Muscle of leg (tissue), 11 donors: ENCODE data around the gene HOXB7. TPM values are rescaled to one million over a fixed set of nuclear protein-coding genes. Genes with fewer than 3 reads are reported as not detected.

Source experiments
- DNase-seq: peaks from one replicate; pipeline ENCODE4 v3.0.0; 2013
- H3K27ac ChIP-seq: one replicate; pipeline ENCODE4 v1.5.1; 2013; ENCODE audit warnings: mild to moderate bottlenecking, low read length, control low read depth
- H3K27me3 ChIP-seq: one replicate; pipeline ENCODE4 v1.6.1; 2013; ENCODE audit warnings: low read length; ENCODE audit not compliant: control insufficient read depth, insufficient read depth
- H3K36me3 ChIP-seq: one replicate; pipeline ENCODE4 v1.6.1; 2013; ENCODE audit warnings: low read length; ENCODE audit not compliant: control insufficient read depth, insufficient read depth
- H3K4me1 ChIP-seq: one replicate; pipeline ENCODE4 v1.6.1; 2013; ENCODE audit warnings: low read length; ENCODE audit not compliant: control insufficient read depth, insufficient read depth
- H3K4me3 ChIP-seq: one replicate; pipeline ENCODE4 v1.5.1; 2013; ENCODE audit warnings: low read length, control low read depth
- H3K9me3 ChIP-seq: replicated peaks from 2 replicates; pipeline ENCODE4 v1.6.1; 2013; ENCODE audit warnings: low read depth, low read length; ENCODE audit not compliant: control insufficient read depth
- WGBS: methylation state at CpG from one replicate; pipeline ENCODE4 v1.1.5; 2013; ENCODE audit warnings: missing lambda C conversion rate; ENCODE audit not compliant: insufficient coverage; 5-methylcytosine and 5-hydroxymethylcytosine counted together
- polyA plus RNA-seq, 8 donors: library from polyadenylated mRNA; unstranded; fragments of 120-200 nt; gene quantifications; one replicate each; pipeline versions ENCODE4 v1.2.1 to v1.2.3, GENCODE V29; 2013; ENCODE audit warnings: inconsistent platforms in 1 of 8, low replicate concordance in 1 of 8; ENCODE audit not compliant: insufficient read length in 8 of 8, insufficient read depth in 1 of 8
- total RNA-seq: library from RNA; stranded (reverse); fragments of 120-200 nt; gene quantifications from one replicate; pipeline ENCODE4 v1.2.4, GENCODE V29; 2013

Gene HOXB7
- total and polyA plus RNA-seq, 9 donors, result 2.3 to 4.7 (median 3.7) TPM

DNA sequence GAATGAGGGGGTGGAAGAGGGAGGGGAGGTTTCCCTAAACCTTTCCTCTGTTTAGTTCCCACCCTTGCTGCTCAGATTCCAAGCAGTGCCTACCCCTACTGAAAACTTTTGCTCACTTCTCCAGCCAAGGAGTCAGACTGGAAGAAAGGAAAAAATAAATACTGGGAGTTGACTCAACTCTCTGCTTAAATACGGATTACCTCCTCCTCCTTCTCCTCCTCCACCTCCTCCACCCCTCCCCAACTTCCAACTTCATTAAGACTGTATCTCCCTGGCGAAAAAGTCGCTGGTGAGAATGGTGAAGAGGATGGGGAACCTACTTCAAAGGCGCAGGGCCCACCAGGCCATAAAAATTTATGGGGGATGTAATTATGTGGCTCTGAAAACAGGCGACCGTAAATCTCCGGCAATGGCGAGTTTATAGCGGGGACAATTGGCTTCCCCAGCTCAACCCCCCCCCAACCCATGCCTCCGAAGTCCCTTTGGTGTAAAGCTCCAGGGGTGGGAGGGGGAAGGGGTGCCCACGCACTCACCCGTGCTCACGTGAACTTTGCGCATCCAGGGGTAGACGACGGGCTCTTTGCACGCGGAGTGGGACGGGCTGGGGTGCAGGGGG is 33.4 kb downstream of the HOXB7 start:
- H3K36me3 ChIP-seq, result no peaks in the 10 kb centered on the region
- no peaks in the 10 kb centered on the region for H3K9me3 ChIP-seq
- H3K27me3 ChIP-seq, result peaks cover 96% of the 10 kb centered on the region
- peaks cover 32% of the 10 kb centered on the region for H3K4me1 ChIP-seq
- WGBS, result 0% methylated on average over 6 of the region's 19 CpGs
- peak overlapping the region; percentile 47 for H3K27ac ChIP-seq
- no peak for DNase-seq
- peak overlapping the region; percentile 37 for H3K4me3 ChIP-seq

DNA sequence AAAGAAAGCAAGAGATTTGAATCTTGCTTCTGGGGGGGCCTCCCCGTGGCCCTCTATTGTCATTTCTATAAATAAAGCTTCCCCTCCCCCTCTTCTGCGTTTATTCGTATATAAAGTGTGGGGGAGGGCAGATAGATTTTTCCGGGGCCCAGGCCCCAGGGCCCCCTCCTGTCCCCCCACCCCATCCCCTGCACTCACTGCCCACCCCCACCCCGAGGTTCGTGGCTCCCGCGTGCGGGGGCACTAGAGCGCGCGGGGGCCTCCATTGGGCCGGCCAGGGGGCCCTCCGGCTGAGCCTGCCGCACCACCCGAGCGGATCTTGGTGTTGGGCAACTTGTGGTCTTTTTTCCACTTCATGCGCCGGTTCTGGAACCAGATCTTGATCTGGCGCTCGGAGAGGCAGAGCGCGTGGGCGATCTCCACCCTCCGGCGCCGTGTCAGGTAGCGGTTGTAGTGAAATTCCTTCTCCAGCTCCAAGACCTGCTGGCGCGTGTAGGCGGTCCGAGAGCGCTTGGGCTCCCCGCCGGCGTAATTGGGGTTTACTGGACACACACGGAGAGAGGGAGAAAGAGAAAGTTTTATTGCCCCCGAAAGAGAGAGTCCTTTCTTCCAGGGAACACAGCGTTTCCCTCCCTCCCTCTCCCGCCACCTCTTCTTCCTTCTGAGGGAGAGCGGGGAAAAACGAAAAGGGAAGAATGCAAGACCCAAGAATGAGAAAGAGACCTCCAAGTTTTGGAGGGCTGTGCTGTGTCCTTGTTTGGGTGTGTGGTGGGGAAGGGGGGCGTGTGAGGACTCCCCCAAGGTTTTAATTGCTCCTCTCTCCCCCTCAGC is 34.1 kb downstream of the HOXB7 start:
- Histone ChIP-seq H3K27me3 (peaks cover 96% of the 10 kb centered on the region), H3K36me3 (no peaks in the 10 kb centered on the region), H3K9me3 (no peaks in the 10 kb centered on the region), H3K27ac (no peak overlapping the region), H3K4me3 (peak overlapping the region; percentile 37), H3K4me1 (peaks cover 29% of the 10 kb centered on the region)
- 15% methylated on average over 15 of the region's 43 CpGs for WGBS
- no peak for DNase-seq

DNA sequence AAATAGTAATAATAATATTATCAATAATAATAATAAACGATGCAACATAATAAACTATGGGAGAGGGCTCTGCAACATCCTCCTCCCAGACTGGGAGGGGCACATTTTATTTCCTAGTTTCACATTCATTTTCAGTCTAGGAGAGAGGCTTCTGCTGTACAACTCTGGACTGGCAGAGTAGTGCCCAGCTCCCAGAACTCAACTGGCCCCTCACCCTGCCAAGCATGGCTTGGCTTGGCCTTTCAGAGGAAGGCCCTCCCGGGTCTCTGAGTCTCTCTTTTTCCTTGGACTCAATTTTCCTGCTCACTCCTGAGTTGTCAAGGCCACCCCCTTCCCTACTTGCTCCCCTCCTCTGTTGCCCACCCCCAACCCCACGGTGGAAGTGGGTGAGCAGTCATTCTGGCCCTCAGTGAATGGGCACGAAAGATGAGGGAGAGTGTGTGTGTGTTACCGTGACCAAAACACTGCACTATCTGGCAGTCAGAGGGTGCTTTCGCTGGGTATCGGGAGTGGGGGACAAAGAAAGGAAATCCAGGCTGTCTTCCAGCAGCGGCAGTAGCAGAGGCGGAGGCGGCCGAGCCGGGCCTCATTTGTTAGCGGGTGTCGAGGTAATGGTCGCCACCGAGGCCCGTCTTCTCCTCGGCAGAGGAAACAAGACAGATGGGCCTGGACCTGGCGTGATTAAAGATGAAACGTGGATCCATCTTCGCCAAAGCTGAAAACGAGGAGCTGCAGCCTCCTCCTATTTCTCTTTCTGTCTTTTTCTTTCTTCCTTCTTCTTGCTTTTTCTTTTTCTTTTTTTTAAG is 34.9 kb downstream of the HOXB7 start:
- Histone ChIP-seq H3K36me3 (no peaks in the 10 kb centered on the region), H3K4me3 (no peak overlapping the region), H3K27ac (peak overlapping the region; percentile 47), H3K4me1 (peaks cover 35% of the 10 kb centered on the region), H3K9me3 (no peaks in the 10 kb centered on the region), H3K27me3 (peaks cover 96% of the 10 kb centered on the region)
- no peak for DNase-seq
- WGBS, result 12% methylated on average over 12 of the region's 22 CpGs

DNA sequence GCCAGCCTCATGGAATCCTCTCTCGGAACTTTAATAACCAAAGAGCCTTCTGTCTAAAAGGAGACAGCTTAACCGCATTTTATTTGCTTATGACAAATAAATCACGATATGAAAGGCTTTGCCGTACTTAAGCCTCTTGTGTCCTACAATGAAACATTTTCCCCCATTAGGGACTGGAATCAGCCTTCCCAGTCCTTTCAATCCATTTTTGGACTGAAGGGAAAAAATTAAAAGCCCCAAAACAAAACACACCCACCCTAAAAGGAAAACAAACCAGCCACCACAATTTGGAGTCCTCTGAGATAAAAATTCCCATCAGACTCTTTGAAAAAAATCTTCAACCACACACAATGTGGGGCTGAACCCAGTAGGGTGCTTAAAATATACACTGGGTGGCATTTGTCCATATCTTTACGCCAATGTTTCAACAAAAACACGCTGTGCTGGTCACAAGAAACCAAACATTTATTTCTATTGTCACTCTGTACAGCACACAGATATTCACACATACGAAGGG is 35.7 kb downstream of the HOXB7 start:
- WGBS, result no CpG with 5 or more reads among the region's 7 CpGs
- Histone ChIP-seq H3K4me3 (no peak overlapping the region), H3K9me3 (no peaks in the 10 kb centered on the region), H3K27me3 (peaks cover 96% of the 10 kb centered on the region), H3K27ac (no peak overlapping the region), H3K4me1 (peaks cover 41% of the 10 kb centered on the region), H3K36me3 (no peaks in the 10 kb centered on the region)
- DNase-seq, result no peak

DNA sequence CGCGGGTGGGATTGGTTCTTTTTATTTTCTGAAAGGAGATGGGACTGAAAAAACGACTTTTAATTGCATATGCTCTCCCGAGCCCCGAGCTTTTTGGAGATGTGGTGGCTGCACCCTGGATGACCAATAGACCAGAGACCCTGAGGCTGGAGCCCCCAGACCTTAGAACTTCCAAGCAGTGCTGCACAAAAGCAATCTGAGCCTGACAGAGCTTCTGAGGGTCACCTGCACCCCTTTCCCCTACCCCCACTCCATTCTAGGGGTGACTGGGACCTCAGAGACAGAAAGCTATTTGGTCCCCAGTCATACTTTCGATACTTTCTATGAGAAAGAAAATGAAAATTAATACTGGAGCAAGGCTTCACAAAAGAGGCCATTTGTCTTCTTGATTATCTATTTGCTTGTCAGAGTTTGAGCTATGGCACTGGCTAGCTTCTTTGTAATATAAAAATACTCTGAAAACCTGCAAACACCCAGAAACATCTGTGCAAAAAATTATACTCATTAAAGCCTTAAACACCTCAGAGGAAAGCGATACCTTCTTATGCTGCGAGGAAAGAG is 36.2 kb downstream of the HOXB7 start:
- no peak overlapping the region for H3K27ac ChIP-seq
- 25% methylated on average over 5 of the region's 8 CpGs for WGBS
- peaks cover 41% of the 10 kb centered on the region for H3K4me1 ChIP-seq
- peaks cover 96% of the 10 kb centered on the region for H3K27me3 ChIP-seq
- DNase-seq, result no peak
- no peaks in the 10 kb centered on the region for H3K36me3 ChIP-seq
- no peak overlapping the region for H3K4me3 ChIP-seq
- H3K9me3 ChIP-seq, result no peaks in the 10 kb centered on the region

DNA sequence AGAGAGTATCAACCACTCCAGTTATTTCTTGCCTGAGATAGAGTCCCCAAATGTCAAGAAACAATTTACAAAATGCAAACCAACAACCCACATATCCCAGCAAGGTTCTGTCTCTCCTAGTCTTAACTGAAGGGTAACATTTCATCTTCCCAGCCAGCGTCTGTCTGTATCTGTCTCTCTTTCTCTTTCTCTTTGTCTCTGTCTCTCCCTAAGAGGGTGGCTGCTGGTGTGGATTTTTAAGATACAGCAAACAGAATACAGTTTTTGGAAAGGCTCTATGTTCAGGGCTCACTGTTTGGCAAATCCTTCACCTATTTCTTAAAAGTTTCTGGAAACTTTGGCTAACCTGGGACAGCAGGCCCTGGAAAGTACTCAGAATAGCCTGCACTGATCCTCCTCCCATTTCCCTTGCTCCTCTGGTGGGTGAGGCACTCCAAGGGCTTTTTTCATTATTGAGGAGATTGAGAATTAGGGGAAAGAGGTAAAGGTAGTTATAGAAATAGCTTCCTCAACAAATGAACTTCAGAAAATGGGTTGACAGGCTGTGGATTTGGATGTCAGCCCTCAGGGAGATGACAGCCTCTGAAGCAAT is 38.9 kb downstream of the HOXB7 start:
- no peak for DNase-seq
- WGBS, result no CpG with 5 or more reads among the region's 1 CpG
- no peaks in the 10 kb centered on the region for H3K36me3 ChIP-seq
- peak overlapping the region; percentile 40 for H3K27ac ChIP-seq
- H3K4me1 ChIP-seq, result peaks cover 31% of the 10 kb centered on the region
- no peaks in the 10 kb centered on the region for H3K9me3 ChIP-seq
- H3K27me3 ChIP-seq, result peaks cover 97% of the 10 kb centered on the region
- no peak overlapping the region for H3K4me3 ChIP-seq

DNA sequence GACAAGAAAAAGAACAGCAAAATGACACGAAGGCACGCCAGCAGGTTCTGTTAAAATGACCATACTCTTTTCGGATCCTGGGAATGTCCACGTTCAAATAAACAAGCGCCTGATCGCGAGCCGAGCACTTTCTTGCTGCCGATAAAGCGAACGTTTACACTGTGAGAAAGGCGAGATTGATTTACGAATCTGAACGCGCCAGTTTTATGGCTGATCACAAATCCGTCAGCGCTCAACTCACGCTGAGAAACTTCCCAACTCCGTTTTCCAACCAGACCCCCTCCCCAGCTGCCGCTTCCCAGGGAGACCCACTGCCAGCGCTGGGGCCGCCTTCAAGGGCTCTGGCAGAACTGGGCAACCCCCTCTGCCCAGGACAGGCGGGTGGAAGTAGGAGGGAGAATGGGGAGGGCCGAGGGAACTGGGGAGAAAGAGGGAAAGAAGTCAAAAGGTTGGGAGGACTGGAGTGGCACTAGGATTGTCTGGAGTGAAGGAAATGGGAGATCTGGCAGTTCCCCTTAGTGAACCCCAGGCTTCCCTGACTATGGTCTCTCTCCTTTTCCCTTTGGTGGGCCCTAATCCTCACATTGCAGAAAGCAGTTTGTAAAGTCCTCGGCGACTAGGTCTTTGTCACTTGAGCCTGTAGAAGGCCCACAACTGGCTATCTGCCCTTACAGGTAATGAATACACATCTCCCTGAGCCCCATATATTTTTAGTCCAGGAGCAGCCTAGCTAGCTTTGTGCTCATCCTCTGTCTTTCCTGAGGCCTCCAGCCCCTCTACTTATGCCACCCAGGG is 39.6 kb downstream of the HOXB7 start:
- H3K4me3 ChIP-seq, result no peak overlapping the region
- no peak for DNase-seq
- no peaks in the 10 kb centered on the region for H3K36me3 ChIP-seq
- WGBS, result 24% methylated on average over 21 of the region's 26 CpGs
- no peaks in the 10 kb centered on the region for H3K9me3 ChIP-seq
- H3K27me3 ChIP-seq, result peaks cover 97% of the 10 kb centered on the region
- peak overlapping the region; percentile 40 for H3K27ac ChIP-seq
- peaks cover 24% of the 10 kb centered on the region for H3K4me1 ChIP-seq

DNA sequence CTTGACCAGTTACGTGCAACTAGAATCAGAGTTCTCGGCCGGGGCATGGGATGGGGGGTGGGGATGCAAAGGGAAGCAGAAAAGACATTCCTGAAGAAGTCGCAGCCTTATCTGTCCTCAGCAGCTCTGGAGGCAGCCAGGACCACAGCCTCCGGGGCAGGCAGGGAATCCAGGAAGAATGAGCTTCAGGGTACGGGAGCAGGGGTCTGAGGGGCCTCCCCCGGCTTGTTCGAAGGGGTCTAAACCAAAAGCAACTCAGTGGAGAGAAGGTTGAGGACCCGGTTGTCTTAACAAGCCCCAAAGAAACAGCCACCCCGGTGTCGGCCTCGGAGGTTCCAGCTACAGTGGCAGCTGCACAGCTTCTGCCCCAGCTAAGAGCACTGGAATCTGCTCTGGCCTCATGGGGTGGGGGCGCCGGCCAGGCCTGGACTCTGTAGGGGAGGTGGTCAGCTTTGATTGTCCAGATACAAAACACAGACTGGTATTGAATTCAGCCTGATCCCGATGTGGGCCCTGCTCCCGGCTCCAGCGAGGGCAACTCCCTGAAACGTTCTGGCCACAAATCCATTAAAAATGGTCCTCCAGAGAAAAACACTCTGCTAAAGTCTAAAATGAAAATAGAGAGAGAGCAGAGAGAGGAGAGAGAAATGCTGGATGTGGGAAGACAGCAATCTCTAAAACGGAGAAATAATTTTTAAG is 40.3 kb downstream of the HOXB7 start:
- peak overlapping the region; percentile 60 for H3K27ac ChIP-seq
- peaks cover 19% of the 10 kb centered on the region for H3K4me1 ChIP-seq
- WGBS, result 8% methylated on average over 12 of the region's 19 CpGs
- no peak for DNase-seq
- no peaks in the 10 kb centered on the region for H3K36me3 ChIP-seq
- no peaks in the 10 kb centered on the region for H3K9me3 ChIP-seq
- H3K4me3 ChIP-seq, result no peak overlapping the region
- peaks cover 97% of the 10 kb centered on the region for H3K27me3 ChIP-seq
